HG03565 (cell line): ENCODE results near the gene TACO1.

Source experiments
- ATAC-seq: cut with Tn5 transposase; IDR thresholded peaks from one replicate; pipeline ENCODE4 v1.9.1; 2021; ENCODE audit warnings: mild to moderate bottlenecking, moderate library complexity; ENCODE audit not compliant: unreplicated experiment

TACO1 gene

DNA sequence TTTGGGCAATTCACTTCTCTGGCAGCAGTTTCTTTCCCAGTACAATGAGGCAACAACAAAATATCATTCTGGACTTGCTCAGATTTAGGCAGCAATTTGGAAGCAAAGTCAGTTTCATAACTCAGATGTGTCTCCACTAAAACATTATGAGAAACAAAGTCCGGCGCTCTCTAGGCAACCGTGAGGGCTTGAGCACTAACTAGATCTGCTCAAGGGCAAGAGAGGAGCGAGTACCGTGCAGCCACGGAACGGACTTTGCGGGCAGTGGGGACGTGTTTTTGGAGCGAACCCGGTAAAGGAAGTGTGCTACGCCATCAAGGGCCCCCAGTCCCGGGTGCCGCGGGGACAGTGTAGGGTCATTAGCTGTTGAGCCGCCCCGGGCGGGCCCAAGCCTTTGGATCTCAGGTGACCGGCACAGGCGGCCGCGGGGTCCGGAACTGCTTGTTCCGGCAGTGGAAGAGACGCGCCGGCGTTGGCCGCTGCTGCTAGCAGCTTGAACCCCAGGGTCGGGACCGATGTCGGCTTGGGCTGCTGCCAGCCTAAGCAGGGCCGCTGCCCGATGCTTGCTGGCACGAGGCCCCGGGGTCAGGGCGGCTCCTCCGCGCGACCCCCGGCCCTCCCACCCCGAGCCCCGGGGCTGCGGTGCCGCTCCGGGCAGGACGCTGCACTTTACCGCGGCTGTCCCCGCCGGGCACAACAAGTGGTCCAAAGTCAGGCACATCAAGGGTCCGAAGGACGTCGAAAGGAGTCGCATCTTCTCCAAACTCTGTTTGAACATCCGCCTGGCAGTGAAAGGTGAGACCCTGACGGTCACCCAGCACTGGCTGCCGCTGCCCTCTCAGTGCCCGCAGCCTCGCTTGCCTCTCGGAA lies at the start of gene TACO1:
Gene TACO1, plus strand, starts transcription at position 327 of the 870 bp plus-strand sequence. Its CDS starts 189 bp downstream, at position 516.
- peak; percentile 76 for ATAC-seq

DNA sequence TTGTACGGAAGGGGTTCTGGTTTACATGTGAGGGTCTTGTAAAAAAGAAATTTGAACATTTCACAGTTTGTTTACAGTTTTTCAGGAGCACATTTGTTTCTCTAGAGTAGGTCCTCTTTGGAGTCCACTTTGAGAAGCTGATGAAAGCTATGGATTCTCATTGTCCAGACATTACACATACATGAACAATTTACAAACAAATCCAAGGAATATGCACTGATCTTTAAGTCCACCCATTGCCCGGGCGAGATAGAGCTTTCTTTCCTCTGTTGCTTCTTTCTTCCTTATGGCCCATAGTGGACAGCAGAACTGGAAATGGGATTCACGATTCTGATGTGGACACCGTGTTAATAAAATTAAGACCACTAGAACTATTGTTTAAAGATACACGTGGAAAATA lies 48.5 kb upstream of the TACO1 start:
- no peak for ATAC-seq

DNA sequence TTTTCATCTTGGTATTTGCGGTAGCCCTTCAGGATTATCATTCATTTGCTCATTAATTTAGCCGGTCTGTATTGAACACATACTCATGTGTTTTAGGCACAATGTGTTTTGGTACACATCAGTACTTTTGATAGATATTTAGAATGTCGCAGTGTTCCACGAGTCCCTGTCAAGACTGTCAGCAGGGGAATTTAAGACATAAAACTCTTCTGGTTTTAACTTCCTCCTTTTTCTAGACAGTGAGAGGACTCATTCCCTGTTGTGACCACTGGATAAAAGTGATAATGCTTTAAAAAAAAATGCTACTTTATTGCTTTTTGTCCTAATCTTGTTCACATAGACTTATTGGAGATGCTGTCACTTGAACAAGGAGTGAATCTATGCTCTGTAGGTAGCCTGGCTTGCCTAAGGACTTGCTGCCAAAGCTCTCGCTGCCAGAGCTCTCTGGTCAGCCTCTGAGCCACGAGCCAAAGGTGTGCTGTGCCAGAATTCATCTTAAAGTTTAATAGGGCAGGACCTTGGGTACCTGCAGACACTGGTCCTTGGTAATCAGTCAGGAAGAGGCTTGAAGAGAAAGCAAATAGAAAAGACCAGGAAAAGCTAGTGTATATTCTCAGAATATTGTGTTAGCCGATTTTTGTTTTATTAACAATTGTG lies 45.1 kb upstream of the TACO1 start:
- no peak for ATAC-seq

DNA sequence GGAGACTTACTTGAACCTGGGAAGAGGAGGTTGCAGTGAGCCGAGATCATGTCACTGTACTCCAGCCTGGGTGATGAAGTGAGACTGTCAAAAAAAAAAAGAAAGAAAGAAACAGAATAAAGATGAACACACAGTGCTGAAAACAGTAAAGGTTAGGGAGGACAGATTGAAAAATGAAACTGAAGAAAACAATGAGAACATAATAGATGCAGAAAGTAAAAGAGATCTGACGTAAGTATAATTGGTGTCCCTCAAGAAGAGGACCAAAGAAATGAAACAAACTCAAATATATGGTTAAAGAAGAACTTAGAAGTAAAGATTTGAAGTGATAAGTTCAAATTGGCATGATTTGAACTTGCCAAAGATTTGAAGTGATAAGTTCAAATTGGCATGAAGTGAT lies 43.3 kb upstream of the TACO1 start:
- no peak for ATAC-seq

DNA sequence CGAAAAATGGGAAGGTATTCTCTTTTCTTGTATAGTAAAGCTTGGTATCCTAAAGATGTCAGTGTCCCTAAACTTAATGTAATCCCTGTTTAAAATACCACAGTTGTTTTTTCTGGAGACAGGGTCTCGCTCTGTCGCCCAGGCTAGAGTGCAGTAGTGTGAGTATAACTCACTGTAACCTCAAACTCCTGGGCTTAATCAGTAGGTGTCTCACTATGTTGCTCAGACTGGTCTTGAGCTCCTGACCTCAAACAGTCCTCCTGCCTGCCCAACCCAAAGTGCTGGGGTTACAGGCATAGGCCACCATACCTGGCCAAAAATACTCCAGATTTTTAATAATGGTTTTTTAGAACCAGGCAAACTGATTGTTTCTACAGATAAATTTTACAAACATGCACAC lies 42.3 kb upstream of the TACO1 start:
- no peak for ATAC-seq

DNA sequence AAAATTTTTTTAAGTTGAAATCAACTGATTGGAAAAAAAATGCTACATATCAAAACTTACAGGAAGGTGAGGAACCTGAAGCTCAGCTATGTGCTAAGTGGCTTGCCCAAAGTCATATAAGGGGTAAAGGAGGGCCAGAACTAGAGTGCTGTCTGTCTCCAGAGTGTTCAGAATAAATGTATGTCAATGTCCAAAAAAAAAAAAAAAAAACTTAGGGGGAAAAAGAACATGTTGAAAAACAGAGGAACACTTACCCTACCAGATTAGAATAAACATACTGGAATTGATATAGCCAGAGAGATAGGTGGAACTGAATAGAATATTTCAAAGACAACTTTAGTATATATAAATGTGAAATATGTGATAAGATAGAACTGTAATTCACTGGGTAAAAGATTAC lies 38.9 kb upstream of the TACO1 start:
- no peak for ATAC-seq

DNA sequence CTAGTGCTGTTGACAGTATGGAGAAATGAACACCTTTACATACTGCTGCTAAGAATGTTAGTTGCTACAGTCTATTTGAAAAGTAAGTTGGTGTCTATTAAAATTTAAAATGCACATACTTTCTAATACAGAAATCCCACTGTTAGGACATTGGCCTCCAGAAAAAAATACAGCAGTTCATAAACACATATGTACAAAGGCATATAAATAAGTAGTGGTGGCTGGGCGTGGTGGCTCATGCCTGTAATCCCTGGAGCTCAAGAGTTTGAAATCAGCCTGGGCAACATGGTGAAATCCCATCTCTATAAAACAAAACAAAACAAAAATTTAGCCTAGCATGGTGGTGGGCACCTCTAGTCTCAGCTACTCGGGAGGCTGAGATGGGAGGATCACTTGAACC lies 37.4 kb upstream of the TACO1 start:
- no peak for ATAC-seq

DNA sequence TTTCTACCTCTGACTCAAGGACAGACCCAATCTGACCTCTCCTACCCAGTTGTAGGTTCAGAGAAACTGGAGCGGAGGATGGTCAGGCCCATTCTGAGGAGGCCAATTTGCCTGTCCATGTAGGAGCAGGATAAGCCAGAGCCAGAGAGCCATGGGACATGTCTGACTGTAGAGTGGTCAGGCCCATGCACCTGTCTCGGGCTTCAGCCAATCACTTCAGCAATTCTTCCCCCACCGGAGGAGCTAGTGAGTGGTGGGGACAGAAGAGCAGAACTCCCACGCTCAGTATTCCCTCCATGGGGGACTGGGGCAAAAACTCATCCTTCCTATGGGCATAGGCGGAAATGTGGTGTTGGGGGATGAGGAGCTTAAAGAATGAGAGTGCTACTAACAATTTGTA lies 36.1 kb upstream of the TACO1 start:
- ATAC-seq = no peak

DNA sequence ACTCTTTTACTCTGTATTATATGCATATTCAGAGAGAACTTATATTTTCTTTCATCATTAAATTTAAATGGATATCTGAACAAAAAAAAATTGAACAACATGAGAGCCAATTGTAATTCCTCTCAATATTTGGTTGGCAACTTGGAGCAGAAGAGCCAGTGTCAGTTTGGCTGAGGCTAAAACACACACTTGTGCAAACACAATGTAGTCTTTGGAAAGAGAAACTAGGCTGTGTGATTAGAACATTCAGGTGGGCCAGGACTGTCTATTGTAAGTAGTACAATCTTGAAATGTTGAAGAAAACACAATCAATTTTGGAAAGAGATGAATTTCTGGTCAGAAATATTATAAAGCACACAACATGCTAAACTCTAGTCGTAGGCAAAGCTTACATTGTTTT lies 33.5 kb upstream of the TACO1 start:
- no peak for ATAC-seq

DNA sequence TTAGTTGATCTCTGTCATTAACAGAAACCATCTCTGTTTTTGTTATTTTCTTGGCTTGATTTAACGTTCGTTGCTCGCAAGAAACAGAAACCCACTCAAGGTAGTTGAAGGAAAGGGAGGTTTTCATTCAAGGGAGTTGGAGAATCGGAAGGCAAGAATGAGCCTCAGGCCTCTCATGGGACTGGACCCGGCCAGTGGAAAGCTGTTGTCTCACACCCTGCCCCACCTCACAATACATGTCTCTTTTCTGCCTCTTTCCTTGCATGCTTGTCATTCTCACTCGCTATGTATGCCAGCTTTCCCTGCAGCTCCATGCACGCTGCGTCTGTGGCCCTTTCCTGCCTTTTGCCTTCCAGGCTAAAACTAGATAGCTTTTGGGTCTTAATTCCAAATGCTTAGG lies 32.1 kb upstream of the TACO1 start:
- no peak for ATAC-seq

DNA sequence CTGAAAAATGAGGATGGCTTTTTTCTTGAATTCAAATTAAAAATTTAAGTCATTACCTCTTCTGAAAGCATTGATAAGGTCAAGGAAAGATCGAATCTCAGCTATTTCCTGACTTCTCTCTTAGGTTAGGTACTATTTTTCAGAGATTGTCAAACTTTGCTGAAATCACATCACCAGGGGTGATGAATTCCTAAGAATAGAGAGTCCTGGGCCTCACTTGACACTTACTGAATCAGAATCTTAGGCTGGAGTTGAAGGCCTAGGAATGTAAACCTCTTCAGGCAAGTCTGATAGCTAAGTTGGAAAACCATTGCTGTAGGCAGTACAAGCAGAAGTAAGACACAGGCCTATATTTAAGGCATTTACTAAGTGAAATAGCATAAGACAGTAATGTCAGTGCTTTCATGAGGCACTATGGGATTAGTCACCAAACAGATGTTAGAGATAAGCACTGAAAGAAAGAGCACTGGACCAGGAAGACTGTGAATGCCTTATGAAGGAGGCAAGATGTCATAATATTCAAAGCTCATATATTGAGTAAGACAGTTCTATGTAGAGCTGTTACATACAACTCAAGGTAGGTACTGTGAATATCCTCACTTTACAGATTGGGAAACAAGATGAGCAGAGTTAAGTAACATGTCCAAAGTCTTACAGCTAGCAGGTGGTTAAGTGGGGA lies 28.9 kb upstream of the TACO1 start:
- ATAC-seq = no peak

DNA sequence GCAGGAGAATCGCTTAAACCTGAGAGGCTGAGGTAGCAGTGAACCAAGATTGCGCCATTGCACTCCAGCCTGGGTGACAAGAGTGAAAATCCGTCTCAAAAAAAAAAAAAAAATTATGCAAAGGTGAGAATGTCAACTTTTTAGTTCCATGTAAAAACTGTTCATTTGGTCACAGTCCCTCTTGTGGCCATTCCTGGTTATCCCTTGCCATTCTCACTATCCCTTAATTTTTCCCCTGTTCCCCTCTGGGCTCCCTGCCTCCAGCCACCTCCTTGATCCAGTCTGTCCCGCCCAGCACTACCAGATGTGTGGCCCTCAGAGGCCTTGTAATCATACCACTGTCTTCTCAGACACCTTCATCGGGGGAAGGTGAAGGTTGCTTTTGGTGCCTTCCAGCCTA lies 27.1 kb upstream of the TACO1 start:
- no peak for ATAC-seq

DNA sequence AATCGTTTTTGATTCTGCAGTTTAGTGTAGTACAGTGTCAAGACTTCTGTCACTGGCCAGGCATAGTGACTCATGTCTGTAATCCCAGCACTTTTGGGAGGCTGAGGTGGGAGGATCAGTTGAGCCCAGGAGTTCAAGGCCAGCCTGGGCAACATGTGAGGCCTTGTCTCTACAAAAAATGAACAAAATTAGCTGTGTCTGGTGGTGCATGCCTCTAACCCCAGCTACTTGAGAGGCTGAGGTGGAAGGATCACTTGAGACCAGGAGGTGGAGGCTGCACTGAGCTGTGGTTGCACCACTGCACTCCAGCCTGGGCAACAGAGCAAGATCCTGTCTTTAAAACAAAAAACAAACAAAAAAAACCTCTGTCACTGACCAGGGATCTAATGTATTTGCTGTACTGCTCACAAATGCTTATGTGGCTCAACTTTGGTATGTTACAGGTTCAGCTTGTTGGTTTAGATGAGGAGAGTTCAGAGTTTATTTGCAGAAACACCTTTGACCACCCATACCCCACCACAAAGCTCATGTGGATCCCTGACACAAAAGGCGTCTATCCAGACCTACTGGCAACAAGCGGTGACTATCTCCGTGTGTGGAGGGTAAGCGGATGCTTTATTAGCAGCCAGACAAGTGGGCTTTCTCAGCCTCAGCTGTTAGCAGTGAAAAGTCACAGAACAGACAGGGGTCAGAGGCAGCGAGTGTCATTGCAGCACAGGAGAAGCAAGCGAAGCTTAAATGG lies 22.5 kb upstream of the TACO1 start:
- no peak for ATAC-seq

DNA sequence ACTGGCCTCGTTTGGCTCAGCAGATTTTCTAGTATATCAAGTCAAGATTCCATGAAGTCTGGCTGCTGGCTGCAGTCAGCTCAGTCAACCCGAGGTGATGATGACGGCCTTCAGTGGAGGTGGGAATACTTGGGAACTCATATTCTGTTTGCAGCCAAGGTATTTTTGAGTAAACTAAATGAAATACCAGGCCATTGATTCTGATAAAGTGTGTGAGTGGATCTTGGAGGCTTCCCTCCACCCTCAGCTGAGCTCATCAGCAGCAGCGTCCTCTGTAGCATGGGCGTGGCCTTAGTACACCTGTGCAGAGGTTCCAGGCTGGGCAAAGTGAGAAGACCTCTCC lies 22.0 kb upstream of the TACO1 start:
- ATAC-seq = no peak

DNA sequence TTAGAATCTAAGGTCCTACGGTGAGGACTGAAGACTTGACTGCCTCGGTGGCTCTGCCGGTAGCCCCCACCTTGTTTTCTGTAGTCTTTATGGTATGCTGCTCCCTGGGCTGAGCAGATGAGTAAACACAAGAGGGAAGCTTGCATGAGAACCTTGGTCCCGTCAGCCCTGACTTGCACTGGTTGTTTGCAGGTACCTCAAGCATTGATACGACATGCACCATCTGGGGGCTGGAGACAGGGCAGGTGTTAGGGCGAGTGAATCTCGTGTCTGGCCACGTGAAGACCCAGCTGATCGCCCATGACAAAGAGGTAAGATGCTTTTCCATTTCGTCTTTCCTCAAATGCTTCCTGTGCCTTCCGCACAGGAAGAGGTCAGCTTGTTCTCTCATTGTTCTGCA lies 21.1 kb upstream of the TACO1 start:
- no peak for ATAC-seq

DNA sequence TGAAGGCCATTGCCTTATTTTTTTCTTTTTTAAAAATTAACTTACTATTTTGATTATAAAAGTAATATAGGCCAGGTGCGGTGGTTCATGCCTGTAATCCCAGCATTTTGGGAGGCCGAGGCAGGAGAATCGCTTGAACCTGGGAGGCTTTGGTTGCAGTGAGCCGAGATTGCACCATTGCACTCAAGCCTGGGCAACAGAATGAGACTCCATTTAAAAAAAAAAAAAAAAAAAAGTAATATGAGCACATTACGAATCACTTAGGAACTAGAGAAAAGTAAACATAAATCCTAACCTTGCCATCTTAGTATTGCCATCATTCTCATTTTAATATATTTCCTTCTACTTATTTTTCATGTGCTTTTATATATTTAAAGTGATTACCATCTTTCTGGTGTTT lies 12.9 kb upstream of the TACO1 start:
- ATAC-seq = no peak

DNA sequence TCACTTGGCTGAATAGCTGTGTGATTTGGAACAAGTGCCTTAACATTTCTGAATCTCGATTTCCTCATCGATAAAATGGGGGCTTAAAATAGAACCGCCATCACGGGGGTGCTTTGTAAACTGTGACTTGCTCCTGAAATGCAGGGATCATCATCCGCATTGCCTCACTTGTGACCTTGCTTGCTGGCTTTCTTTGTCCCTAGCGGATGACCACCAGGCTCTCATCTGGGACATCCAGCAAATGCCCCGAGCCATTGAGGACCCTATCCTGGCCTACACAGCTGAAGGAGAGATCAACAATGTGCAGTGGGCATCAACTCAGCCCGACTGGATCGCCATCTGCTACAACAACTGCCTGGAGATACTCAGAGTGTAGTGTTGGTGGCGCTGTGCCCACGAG lies 11.9 kb upstream of the TACO1 start:
- ATAC-seq = no peak

DNA sequence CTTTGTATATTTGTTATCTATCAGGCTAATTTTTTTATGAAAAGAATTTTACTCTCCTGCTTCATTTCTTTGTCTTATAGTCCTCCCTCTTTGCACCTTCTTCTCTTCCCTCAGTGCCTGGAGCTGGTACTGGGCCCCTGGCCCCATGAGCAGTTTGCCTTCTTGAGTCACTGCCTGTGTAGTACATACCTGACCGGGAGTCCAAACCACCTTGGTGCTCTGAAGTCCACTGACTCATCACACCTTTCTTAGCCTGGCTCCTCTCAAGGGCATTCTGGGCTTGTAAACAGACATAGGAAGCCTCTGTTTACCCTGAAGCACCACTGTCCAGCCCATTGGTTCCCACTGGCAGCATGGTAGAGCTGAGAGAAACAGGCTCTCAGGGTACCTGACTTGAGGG lies 11.0 kb upstream of the TACO1 start:
- no peak for ATAC-seq

DNA sequence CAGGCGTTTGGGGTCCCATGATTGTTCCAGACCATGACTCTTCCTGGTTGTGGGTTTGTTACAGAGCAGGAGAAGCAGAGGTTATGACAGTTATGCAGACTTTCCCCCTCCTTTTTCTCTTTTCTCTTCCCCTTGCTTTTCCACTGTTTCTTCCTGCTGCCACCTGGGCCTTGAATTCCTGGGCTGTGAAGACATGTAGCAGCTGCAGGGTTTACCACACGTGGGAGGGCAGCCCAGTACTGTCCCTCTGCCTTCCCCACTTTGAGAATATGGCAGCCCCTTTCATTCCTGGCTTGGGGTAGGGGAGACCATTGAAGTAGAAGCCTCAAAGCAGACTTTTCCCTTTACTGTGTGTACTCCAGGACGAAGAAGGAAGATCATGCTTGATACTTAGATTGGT lies 7.9 kb upstream of the TACO1 start:
- ATAC-seq = no peak

DNA sequence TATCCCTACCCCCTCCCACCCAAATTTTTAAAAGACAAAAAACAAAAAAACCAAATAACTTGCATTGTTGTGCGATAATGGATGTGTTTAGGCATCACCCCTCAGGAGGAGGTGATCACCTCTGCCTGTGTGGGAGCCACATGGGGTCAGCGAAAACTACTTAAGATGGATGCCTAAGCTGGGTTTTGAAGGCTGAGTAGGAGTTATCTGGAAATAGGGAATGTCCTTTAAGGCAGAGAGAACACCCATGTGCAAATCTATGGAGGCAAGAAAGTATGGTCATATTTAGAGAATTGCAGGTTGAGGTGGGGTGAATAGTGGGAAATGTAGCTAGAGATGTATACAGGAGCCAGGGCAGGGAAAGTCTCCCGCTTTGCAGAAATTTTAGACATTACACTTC lies 5.6 kb upstream of the TACO1 start:
- ATAC-seq = no peak

DNA sequence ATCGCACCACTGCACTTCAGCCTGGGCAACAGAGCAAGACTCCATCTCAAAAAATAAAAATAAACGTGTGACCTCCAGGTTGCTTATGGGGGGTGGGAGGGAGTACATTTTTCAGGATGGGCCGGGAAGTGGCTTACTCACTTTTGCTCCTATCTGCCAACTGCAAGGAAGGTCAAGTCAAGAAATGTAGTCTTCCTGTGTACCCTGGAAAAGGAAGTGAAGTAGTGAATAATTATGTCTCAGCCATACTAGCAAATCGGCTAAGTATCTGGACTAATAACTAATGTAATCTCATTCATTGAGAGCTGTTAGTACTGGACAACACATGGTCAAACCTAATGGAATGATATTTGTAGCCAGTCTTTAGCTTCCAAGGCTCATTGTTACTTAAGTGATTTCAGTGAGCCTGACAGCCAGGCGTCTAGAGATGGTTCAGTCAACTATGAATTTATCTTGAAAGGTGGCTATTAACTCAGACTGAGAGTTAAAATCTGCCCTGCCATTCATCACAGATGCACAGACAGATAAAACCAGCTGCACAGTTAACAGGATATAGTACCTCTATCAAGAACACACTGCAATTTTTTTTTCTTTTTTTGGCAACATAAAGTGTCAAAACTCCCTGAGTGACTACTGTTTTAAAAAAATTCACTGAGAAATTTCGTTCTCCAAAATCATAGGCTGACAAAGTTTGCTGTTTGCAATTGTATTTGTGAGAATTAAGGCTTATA lies 3.7 kb upstream of the TACO1 start:
- no peak for ATAC-seq
